SK-N-MC (cell line): ENCODE data around the gene BBLN.

Experiments
- EZH2 ChIP-seq: fragments of 200-600 bp; sonication (generic); IDR thresholded peaks from one replicate; pipeline ENCODE4 v1.6.1; 2017; ENCODE audit warnings: antibody characterized with exemption
- FOXP2 ChIP-seq: optimal IDR thresholded peaks from 2 replicates; pipeline ENCODE3; 2011; ENCODE audit warnings: mild to moderate bottlenecking, moderate library complexity; ENCODE audit not compliant: insufficient read depth; ENCODE audit errors: extremely low read length, control extremely low read depth
- POLR2AphosphoS5 ChIP-seq: IDR thresholded peaks from 2 replicates; pipeline ENCODE4 v1.6.1; 2012; ENCODE audit warnings: mild to moderate bottlenecking, low read depth, low read length, borderline replicate concordance

DNA sequence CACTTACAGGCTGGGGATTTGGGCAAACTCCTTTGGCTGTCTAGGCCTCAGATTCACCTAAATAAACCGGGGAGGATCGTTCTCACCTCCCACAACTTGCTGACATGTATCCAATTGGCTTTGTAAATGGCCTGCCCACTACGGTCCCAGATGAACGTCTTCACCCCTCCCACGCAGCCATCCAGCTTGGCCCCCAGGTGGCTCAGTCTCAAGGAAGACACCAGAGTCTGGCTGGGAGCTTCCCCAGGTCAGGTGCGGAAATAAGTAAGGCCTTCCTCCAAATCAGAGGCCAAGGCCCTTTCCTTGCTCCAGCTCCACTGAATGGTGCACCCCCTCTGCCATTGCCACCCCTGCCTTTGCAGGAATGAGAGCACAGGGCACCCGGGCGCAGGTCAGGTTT lies 19.9 kb downstream of the BBLN start:
- TF ChIP-seq EZH2 (no peak), POLR2AphosphoS5 (no peak), FOXP2 (no peak)
